Esophagus squamous epithelium (tissue), 5 donors: ENCODE data around the gene ROBO3. TPM values are rescaled to one million over a fixed set of nuclear protein-coding genes. Genes with fewer than 3 reads are reported as not detected.

Source experiments
- DNase-seq: peaks from one replicate; lab custom pipeline; 2025; lab: John Stamatoyannopoulos, UW
- H3K27ac ChIP-seq, 4 donors: fragments of 200-600 bp; sonication (generic); one replicate each; pipeline ENCODE4 v1.5.1; 2016 to 2019; ENCODE audit warnings: mild to moderate bottlenecking in 1 of 4
- H3K27me3 ChIP-seq, 4 donors: fragments of 200-600 bp; sonication (generic); 1 replicate in 3 of 4; 2 replicates in 1 of 4; pipeline versions ENCODE4 v1.5.1 to v1.6.0; 2017 to 2021; ENCODE audit warnings: antibody characterized with exemption in 1 of 4
- H3K36me3 ChIP-seq, 3 donors: fragments of 200-600 bp; sonication (generic); one replicate each; pipeline ENCODE4 v1.5.1; 2016 to 2019
- H3K4me1 ChIP-seq, 3 donors: fragments of 200-600 bp; sonication (generic); one replicate each; pipeline ENCODE4 v1.5.1; 2017 to 2019
- H3K4me3 ChIP-seq, 4 donors: fragments of 200-600 bp; sonication (generic); 1 replicate in 3 of 4; 2 replicates in 1 of 4; pipeline ENCODE4 v1.5.1; 2016 to 2019; ENCODE audit warnings: mild to moderate bottlenecking in 2 of 4, moderate library complexity in 1 of 4
- H3K9me3 ChIP-seq, 3 donors: fragments of 200-600 bp; sonication (generic); one replicate each; pipeline ENCODE4 v1.5.1; 2016 to 2019
- POLR2A ChIP-seq, 4 donors: fragments of 450-650 bp; IDR thresholded peaks; one replicate each; pipeline ENCODE4 v1.6.1; 2017; ENCODE audit warnings: antibody characterized with exemption in 4 of 4, mild to moderate bottlenecking in 4 of 4, moderate library complexity in 3 of 4
- WGBS, 2 donors: methylation state at CpG; one replicate each; pipeline ENCODE4 v1.1.5; 2018; 5-methylcytosine and 5-hydroxymethylcytosine counted together
- intact Hi-C: fragments of 100-400 bp; cut with DNase I; formaldehyde crosslinking; loops from one replicate; pipeline ENCODE4 v1.15.0; 2022
- total RNA-seq, 4 donors: library from RNA; depleted of rRNA; stranded (reverse); fragments of >200 nt; gene quantifications; one replicate each; pipeline ENCODE4 v1.1.0, GENCODE V29; 2016
- TF ChIP-seq, protein P1 (sequence below), 6 experiments: fragments of 450-650 bp in 4 of 6; fragments of 200-600 bp in 2 of 6; sonication (generic) in 2 of 6; IDR thresholded peaks; one replicate each; pipeline ENCODE4 v1.5.1; 2016 to 2019; ENCODE audit warnings: antibody characterized with exemption in 6 of 6, mild to moderate bottlenecking in 4 of 6, moderate library complexity in 4 of 6
- donor health status: DM: yes; HTN: yes; CAD: no.

The ROBO3 gene
- total RNA-seq, 4 donors from 2014 or later = 1.8 to 12.4 (median 3.8) TPM

DNA sequence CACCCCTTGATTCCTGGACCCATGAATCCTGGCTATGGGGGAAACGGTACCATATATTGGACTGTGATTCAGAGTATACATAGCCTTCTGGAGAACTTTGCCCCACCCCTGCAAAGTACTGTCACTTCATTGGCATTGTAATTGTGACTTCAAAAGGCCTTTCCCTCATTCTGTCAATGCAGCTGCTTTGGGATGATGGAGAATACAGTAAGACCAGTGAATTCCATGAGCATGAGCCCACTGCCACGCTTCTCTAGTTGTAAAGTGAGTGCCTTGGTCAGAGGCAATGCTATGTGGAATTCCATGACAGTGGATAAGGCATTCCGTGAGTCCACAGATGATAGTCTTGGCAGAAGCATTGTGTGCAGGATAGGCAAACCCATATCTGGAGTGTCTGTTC is 39.4 kb upstream of the ROBO3 start:
- Histone ChIP-seq H3K27me3 (peaks cover 0 to 7% (median 0%) of the 10 kb centered on the region in 4 donors), H3K36me3 (no peaks in the 10 kb centered on the region), H3K9me3 (no peaks in the 10 kb centered on the region), H3K4me3 (no peak overlapping the region), H3K27ac (no peak overlapping the region), H3K4me1 (no peaks in the 10 kb centered on the region)
- no peak for DNase-seq
- intact Hi-C loops = no loop called here
- TF ChIP-seq, protein P1, sequence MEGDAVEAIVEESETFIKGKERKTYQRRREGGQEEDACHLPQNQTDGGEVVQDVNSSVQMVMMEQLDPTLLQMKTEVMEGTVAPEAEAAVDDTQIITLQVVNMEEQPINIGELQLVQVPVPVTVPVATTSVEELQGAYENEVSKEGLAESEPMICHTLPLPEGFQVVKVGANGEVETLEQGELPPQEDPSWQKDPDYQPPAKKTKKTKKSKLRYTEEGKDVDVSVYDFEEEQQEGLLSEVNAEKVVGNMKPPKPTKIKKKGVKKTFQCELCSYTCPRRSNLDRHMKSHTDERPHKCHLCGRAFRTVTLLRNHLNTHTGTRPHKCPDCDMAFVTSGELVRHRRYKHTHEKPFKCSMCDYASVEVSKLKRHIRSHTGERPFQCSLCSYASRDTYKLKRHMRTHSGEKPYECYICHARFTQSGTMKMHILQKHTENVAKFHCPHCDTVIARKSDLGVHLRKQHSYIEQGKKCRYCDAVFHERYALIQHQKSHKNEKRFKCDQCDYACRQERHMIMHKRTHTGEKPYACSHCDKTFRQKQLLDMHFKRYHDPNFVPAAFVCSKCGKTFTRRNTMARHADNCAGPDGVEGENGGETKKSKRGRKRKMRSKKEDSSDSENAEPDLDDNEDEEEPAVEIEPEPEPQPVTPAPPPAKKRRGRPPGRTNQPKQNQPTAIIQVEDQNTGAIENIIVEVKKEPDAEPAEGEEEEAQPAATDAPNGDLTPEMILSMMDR (IDR thresholded peaks at IDR 0.05) = no peak
- no peak for TF ChIP-seq POLR2A (IDR thresholded peaks at IDR 0.05)
- 40 to 83% methylated on average over 2 of the region's 3 CpGs for WGBS, 2 donors

DNA sequence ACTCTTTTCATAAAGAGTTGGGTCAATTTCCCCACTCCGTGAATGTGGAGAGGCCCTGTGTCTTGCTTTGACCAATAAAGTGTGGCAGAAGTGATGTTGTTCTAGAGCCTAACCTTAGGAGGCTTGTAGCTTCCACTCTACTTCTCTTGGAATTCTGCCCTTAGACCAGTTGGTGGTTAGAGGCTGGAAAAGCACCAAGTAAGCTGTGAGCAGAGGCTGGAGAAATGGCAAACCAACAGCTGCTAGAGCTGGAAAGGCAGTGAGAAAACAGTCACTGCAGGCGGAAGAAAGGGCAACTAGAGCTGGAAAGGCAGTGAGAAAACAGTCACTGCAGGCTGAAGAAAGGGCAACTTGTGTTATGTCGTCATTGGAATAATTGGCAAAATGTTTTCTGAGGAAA is 35.2 kb upstream of the ROBO3 start:
- DNase-seq = no peak
- Histone ChIP-seq H3K9me3 (no peaks in the 10 kb centered on the region), H3K27ac (no peak overlapping the region), H3K36me3 (no peaks in the 10 kb centered on the region), H3K4me3 (no peak overlapping the region), H3K4me1 (no peaks in the 10 kb centered on the region), H3K27me3 (peaks cover 0 to 14% (median 0%) of the 10 kb centered on the region in 4 donors)
- intact Hi-C loops = loop anchor here (10.0 kb wide), 2 partner anchors 65 to 165 kb away; partner anchors contain the start of gene ESAM
- TF ChIP-seq POLR2A (IDR thresholded peaks at IDR 0.05) = no peak
- TF ChIP-seq, protein P1 (IDR thresholded peaks at IDR 0.05) = no peak
- 74 to 84% methylated on average over 3 of the region's 3 CpGs for WGBS, 2 donors

DNA sequence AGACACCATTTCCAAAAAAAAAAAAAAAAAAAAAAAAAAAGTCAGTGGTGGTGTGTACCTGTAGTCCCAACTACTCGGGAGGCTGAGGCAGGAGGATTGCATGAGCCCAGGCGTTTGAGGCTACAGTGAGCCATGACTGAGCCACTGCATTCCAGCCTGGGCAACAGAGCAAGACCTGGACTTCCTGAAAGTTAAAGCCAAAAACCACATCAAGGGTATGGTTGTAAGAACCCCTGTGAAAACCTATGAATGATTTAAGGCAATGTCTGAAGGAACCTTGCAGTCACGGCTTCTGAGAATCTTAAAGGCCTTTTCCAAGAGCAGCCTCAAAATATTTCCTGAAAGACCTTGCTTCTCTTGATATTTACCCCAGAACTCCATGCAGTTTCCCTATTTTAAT is 34.5 kb upstream of the ROBO3 start:
- Histone ChIP-seq H3K27me3 (peaks cover 0 to 14% (median 0%) of the 10 kb centered on the region in 4 donors), H3K4me3 (no peak overlapping the region), H3K4me1 (no peaks in the 10 kb centered on the region), H3K27ac (no peak overlapping the region), H3K9me3 (no peaks in the 10 kb centered on the region), H3K36me3 (no peaks in the 10 kb centered on the region)
- WGBS, 2 donors = 87 to 88% methylated on average over 3 of the region's 3 CpGs
- TF ChIP-seq, protein P1 (IDR thresholded peaks at IDR 0.05) = no peak
- TF ChIP-seq POLR2A (IDR thresholded peaks at IDR 0.05) = no peak
- intact Hi-C loops = loop anchor here (10.0 kb wide), 2 partner anchors 66 to 166 kb away; partner anchors contain the start of gene ESAM
- DNase-seq = no peak

DNA sequence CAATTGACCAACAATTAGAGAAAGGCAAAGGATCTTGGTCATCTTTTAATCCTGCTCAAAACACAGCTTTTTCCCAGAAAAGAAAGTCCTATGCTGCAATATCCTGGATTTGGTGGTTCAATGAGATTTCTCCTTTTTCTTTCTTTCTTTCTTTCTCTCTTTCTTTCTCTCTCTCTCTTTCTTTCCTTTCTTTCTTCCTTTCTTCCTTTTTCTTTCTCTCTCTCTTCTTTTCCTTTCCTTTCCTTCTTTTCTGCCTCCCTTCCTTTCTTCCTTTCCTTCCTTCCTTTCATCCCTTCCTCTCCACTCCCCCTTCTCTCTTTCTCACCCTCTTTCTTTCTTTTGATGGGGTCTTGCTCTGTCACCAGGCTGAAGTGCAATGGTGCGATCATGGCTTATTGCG is 33.3 kb upstream of the ROBO3 start:
- TF ChIP-seq, protein P1 (IDR thresholded peaks at IDR 0.05) = no peak
- TF ChIP-seq POLR2A (IDR thresholded peaks at IDR 0.05) = no peak
- intact Hi-C loops = loop anchor here (10.0 kb wide), 2 partner anchors 67 to 167 kb away; partner anchors contain the start of gene ESAM
- Histone ChIP-seq H3K4me3 (no peak overlapping the region), H3K27me3 (peaks cover 0 to 14% (median 0%) of the 10 kb centered on the region in 4 donors), H3K4me1 (peaks cover 0 to 10% (median 4%) of the 10 kb centered on the region in 3 donors), H3K9me3 (no peaks in the 10 kb centered on the region), H3K36me3 (no peaks in the 10 kb centered on the region), H3K27ac (no peak overlapping the region)
- DNase-seq = no peak
- WGBS, 2 donors = 93 to 100% methylated on average over 2 of the region's 2 CpGs

DNA sequence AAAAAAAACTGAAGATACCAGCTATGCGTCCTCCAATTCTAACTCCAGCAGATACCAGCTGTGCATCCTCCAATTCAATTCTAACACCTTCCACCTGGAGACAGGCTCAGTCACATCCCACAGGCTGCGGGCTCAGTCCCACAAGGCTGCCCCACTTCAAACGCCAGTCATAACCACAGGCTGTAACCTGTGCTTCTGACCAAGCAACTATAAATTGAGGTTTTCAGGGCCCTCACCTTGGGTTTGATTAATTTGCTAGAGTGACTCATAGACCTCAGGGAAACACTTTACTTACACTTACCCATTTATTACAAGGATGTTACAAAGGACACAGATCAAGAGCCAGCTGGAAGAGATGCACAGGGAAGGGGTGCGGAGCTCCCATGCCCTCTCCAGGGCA is 32.7 kb upstream of the ROBO3 start:
- no peaks in the 10 kb centered on the region for H3K9me3 ChIP-seq
- H3K27ac ChIP-seq = no peak overlapping the region
- TF ChIP-seq POLR2A (IDR thresholded peaks at IDR 0.05) = no peak
- TF ChIP-seq, protein P1 (IDR thresholded peaks at IDR 0.05) = no peak
- DNase-seq = no peak
- peaks cover 0 to 15% (median 4%) of the 10 kb centered on the region in 3 donors for H3K4me1 ChIP-seq
- no peak overlapping the region for H3K4me3 ChIP-seq
- 41 to 45% methylated on average over 4 of the region's 4 CpGs for WGBS, 2 donors
- intact Hi-C loops = loop anchor here (10.0 kb wide), 2 partner anchors 68 to 168 kb away; partner anchors contain the start of gene ESAM
- no peaks in the 10 kb centered on the region for H3K36me3 ChIP-seq
- peaks cover 0 to 19% (median 0%) of the 10 kb centered on the region in 4 donors for H3K27me3 ChIP-seq
